Heart left ventricle (tissue), 16 donors: ENCODE results near the gene SPATA7. TPM values are rescaled to one million over a fixed set of nuclear protein-coding genes. Genes with fewer than 3 reads are reported as not detected.

Experiments
- ATAC-seq, 4 donors: fragments of 200-7000 bp; cut with Tn5 transposase; one replicate each; pipeline ENCODE4 v1.9.1; 2020 to 2022; ENCODE audit warnings: moderate library complexity in 4 of 4, mild to moderate bottlenecking in 3 of 4, moderate number of reproducible peaks in 1 of 4
- DNase-seq, 5 donors: peaks; one replicate each; pipeline ENCODE4 v3.0.0-alpha.2; 2020
- H3K27ac ChIP-seq, 12 donors: fragments of 200-600 bp; sonication (generic) in 4 of 12; one replicate each; pipeline versions ENCODE4 v1.5.0 to v1.8.0; 2016 to 2022; ENCODE audit warnings: mild to moderate bottlenecking in 2 of 12
- H3K27me3 ChIP-seq, 9 donors: fragments of 200-600 bp; sonication (generic) in 2 of 9; one replicate each; pipeline versions ENCODE4 v1.5.1 to v1.8.0; 2016 to 2022; ENCODE audit warnings: mild to moderate bottlenecking in 3 of 9
- H3K36me3 ChIP-seq, 9 donors: fragments of 200-600 bp; sonication (generic) in 2 of 9; one replicate each; pipeline versions ENCODE4 v1.5.0 to v1.8.0; 2018 to 2022; ENCODE audit warnings: mild to moderate bottlenecking in 2 of 9
- H3K4me1 ChIP-seq, 12 donors: fragments of 200-600 bp; sonication (generic) in 4 of 12; one replicate each; pipeline versions ENCODE4 v1.5.0 to v1.8.0; 2016 to 2022; ENCODE audit warnings: mild to moderate bottlenecking in 3 of 12
- H3K4me3 ChIP-seq, 12 donors: fragments of 200-600 bp; sonication (generic) in 4 of 12; one replicate each; pipeline versions ENCODE4 v1.5.0 to v1.8.0; 2017 to 2022; ENCODE audit warnings: mild to moderate bottlenecking in 9 of 12, moderate library complexity in 4 of 12
- H3K9me3 ChIP-seq, 12 donors: fragments of 200-600 bp; sonication (generic) in 4 of 12; one replicate each; pipeline versions ENCODE4 v1.5.0 to v1.8.0; 2016 to 2022; ENCODE audit warnings: mild to moderate bottlenecking in 1 of 12
- POLR2A ChIP-seq, 2 donors: fragments of 450-650 bp; IDR thresholded peaks; one replicate each; pipeline ENCODE4 v1.6.1; 2017; ENCODE audit warnings: antibody characterized with exemption in 2 of 2, mild to moderate bottlenecking in 2 of 2, moderate library complexity in 2 of 2
- WGBS, 4 donors: extraction: QIAGEN DNeasy Blood & Tissue Kit in 2 of 4; methylation state at CpG; one replicate each; pipeline versions ENCODE4 v1.1.5 to v1.1.7; 2013 to 2018; 5-methylcytosine and 5-hydroxymethylcytosine counted together
- intact Hi-C, 10 donors: fragments of 100-400 bp; cut with DNase I; formaldehyde crosslinking; loops; one replicate each; pipeline versions ENCODE4 v1.11.1 to v1.14.2; 2022
- polyA plus RNA-seq, 2 donors: library from polyadenylated mRNA; stranded (reverse); fragments of 200-250 nt; gene quantifications; one replicate each; pipeline ENCODE4 v1.2.3, GENCODE V29; 2013
- total RNA-seq, 9 donors: library from RNA; depleted of rRNA in 2 of 9; stranded (reverse); fragments of >200 nt in 2 of 9; fragmentation: NEBNext Ultra II Directional in 3 of 9; extraction: Animal tissue kit (Norgen Biotek cat#: 25700) in 3 of 9; gene quantifications; one replicate each; pipeline versions ENCODE4 v1.1.0 to v1.2.4, GENCODE V29; 2016 to 2023
- TF ChIP-seq, protein P1 (sequence below), 12 donors: fragments of 200-600 bp; sonication (generic) in 4 of 12; IDR thresholded peaks; one replicate each; pipeline versions ENCODE4 v1.5.0 to v1.8.0; 2018 to 2022; ENCODE audit warnings: antibody characterized with exemption in 12 of 12, mild to moderate bottlenecking in 5 of 12
- donor health status: ischemic (EF 13 %, LVEDD 7.1; RV severe dilation, severe dysfunction).
- donor health status: healthy with polysubstance abuse.
- donor health status: DM: no; HTN: yes; CAD: no.
- donor health status: DM: no; HTN: no; CAD: no.
- donor health status: ischemic (EF 25% LVEDD 6.9; RV normal size, moderate dysfunction).
- donor health status: ischemic (EF 25% LVEDD 5.7; RV mildly dilated, moderate dysfunction).
- donor health status: healthy.
- donor health status: DM: yes; HTN: yes; CAD: no.
- donor health status: ischemic (EF 35%, LVEDD 5.7; RV mildly dilated, moderate dysfunction).
- donor health status: nonischemic (EF 11% LVEDD 7.7; RV severe dilation, severe dysfunction).
- donor health status: DM: yes; HTN: yes; CAD: no.
- donor health status: PGD.
- donor health status: ischemic (EF 29% LVEDD 5.4; RV normal size, mild dysfunction).
- donor health status: nonischemic (EF 23%, LVEDD 6.1; RV moderate dilation, normal function).

The SPATA7 gene
- total and polyA plus RNA-seq, 11 donors, result 3.1 to 15.1 (median 8.2) TPM

DNA sequence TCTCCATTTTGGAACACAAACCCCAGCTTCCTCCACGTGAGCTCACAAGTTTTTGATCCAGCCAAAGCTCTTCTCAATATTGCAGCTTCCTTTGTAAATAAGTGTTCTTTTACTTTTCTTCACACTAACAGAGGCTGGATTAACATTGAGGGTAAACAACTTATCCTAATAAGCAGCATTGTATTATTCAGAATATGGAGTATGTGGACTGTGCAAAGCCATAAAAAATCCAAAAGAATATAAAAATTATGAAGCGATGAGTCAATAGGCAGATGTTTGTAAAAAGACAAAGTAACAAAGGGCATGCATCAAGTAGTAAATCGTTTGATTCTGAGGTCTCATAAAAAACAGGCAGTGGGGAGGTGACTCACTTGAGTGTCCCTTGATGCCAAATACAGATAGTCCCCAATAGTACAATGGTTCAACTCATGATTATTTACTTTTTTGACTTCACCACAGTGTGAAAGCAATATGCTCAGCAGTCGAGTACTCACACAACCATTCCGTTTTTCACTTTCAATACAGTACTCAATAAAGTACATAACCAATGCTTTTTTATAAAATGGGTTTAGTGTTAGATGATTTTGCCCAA is 39.3 kb upstream of the SPATA7 start:
- TF ChIP-seq, protein P1, sequence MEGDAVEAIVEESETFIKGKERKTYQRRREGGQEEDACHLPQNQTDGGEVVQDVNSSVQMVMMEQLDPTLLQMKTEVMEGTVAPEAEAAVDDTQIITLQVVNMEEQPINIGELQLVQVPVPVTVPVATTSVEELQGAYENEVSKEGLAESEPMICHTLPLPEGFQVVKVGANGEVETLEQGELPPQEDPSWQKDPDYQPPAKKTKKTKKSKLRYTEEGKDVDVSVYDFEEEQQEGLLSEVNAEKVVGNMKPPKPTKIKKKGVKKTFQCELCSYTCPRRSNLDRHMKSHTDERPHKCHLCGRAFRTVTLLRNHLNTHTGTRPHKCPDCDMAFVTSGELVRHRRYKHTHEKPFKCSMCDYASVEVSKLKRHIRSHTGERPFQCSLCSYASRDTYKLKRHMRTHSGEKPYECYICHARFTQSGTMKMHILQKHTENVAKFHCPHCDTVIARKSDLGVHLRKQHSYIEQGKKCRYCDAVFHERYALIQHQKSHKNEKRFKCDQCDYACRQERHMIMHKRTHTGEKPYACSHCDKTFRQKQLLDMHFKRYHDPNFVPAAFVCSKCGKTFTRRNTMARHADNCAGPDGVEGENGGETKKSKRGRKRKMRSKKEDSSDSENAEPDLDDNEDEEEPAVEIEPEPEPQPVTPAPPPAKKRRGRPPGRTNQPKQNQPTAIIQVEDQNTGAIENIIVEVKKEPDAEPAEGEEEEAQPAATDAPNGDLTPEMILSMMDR (IDR thresholded peaks at IDR 0.05), result no peak
- peaks cover 0 to 5% (median 0%) of the 10 kb centered on the region in 9 donors for H3K27me3 ChIP-seq
- H3K9me3 ChIP-seq, result no peaks in the 10 kb centered on the region
- H3K4me3 ChIP-seq, result no peak overlapping the region
- H3K36me3 ChIP-seq, result no peaks in the 10 kb centered on the region
- intact Hi-C loops, result no loop called here
- ATAC-seq (no peak), DNase-seq (no peak)
- no peak overlapping the region for H3K27ac ChIP-seq
- H3K4me1 ChIP-seq, result no peaks in the 10 kb centered on the region
- 73 to 76% (median 75%) methylated on average over 5 of the region's 5 CpGs for WGBS, 4 donors

DNA sequence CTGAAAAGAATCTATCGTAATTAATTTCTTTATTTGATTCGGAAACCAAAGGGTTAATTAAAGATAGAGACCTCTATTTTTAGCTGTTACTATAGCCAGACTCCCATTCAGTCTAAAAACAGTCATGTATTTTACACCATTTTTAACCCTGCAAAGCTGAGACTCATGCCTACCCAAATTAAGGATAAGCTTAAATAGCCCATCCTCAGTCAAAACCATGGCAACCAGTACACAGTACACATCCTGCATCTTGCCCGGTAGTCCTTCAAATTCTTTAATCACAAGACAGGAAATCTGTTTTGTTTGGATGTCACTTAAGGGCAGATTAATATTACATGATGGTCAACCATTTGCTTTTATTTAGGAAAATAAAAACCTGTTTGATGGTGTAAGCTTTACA is 36.9 kb upstream of the SPATA7 start:
- ATAC-seq (no peak), DNase-seq (no peak)
- no peak overlapping the region for H3K27ac ChIP-seq
- no peaks in the 10 kb centered on the region for H3K9me3 ChIP-seq
- no peak overlapping the region for H3K4me3 ChIP-seq
- 32 to 48% (median 44%) methylated on average over 3 of the region's 3 CpGs for WGBS, 4 donors
- TF ChIP-seq POLR2A (IDR thresholded peaks at IDR 0.05), result no peak
- TF ChIP-seq, protein P1 (IDR thresholded peaks at IDR 0.05), result no peak
- no peaks in the 10 kb centered on the region for H3K36me3 ChIP-seq
- H3K27me3 ChIP-seq, result peaks cover 0 to 5% (median 0%) of the 10 kb centered on the region in 9 donors
- H3K4me1 ChIP-seq, result no peaks in the 10 kb centered on the region
- intact Hi-C loops, result no loop called here

DNA sequence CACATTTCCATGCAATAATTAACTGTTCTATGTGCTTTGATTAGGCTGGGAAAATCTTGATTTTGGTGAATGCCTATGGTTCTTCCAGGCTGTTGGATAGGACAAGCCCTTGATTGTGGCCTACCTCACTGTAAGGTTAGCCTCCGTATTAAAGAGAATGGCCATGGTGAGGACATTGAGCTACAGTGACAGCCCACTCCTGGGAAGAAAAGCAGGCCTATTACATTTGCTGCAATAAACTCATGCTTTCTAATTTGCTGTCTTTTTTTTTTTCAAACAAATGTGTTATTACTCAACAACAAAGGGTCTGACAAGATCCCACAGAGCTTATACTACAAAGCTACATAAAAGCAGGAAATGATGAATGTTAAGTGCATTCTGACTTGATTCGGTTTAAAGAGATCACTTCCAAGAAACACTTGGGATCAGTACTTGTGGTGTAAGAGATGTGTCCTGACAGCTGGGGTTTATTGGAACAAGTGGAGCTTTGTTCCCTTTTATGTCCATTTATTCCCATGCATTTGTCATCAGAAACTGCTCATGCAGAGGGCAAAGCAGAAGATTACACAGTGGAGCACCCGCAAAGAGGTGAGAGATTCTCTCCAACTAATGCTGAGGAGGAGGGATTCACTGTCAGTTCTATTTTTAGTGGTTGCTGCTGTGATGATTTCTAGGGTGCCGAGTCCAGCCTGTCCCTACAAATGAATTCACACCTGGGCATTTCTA is 33.3 kb upstream of the SPATA7 start:
- Histone ChIP-seq H3K4me3 (no peak overlapping the region), H3K27ac (no peak overlapping the region), H3K27me3 (no peaks in the 10 kb centered on the region), H3K9me3 (no peaks in the 10 kb centered on the region), H3K36me3 (no peaks in the 10 kb centered on the region), H3K4me1 (no peaks in the 10 kb centered on the region)
- intact Hi-C loops, result no loop called here
- WGBS, 4 donors, result 35 to 43% (median 36%) methylated on average over 4 of the region's 4 CpGs
- TF ChIP-seq, protein P1 (IDR thresholded peaks at IDR 0.05), result no peak
- no peak for TF ChIP-seq POLR2A (IDR thresholded peaks at IDR 0.05)
- ATAC-seq (no peak), DNase-seq (no peak)

DNA sequence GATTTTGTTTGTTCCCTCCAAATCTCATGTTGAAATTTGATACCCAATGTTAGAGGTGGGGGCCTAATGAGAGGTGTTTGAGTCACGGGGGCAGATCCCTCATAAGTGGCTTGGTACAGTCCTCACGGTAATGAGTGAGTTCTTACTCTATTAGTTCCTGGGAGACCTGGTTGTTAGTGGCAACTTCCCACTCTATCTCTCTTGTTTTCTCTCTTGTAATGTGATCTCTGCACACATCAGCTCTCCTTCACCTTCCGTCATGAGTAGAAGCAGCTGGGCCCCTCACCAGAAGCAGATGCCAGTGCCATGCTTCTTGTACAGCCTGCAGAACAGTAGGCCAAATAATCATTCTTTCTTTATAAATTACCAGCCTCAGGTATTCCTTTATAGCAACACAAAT is 32.8 kb upstream of the SPATA7 start:
- ATAC-seq (no peak), DNase-seq (no peak)
- no peaks in the 10 kb centered on the region for H3K4me1 ChIP-seq
- H3K4me3 ChIP-seq, result no peak overlapping the region
- intact Hi-C loops, result no loop called here
- no peaks in the 10 kb centered on the region for H3K36me3 ChIP-seq
- TF ChIP-seq POLR2A (IDR thresholded peaks at IDR 0.05), result no peak
- TF ChIP-seq, protein P1 (IDR thresholded peaks at IDR 0.05), result no peak
- no peak overlapping the region for H3K27ac ChIP-seq
- WGBS, 4 donors, result 44 to 61% (median 57%) methylated on average over 3 of the region's 3 CpGs
- H3K27me3 ChIP-seq, result no peaks in the 10 kb centered on the region
- H3K9me3 ChIP-seq, result no peaks in the 10 kb centered on the region
